Effector CD8-positive, alpha-beta T cell (primary cell): ENCODE data around the gene OTX1.
"Not testable (repeated sequence)": the region's sequence is repeated elsewhere in the genome, so short reads cannot be mapped to it uniquely, and the experiment has no call there.

Experiments
- DNase-seq: peaks from one replicate; lab custom pipeline; 2025; lab: John Stamatoyannopoulos, UW

OTX1 gene

DNA sequence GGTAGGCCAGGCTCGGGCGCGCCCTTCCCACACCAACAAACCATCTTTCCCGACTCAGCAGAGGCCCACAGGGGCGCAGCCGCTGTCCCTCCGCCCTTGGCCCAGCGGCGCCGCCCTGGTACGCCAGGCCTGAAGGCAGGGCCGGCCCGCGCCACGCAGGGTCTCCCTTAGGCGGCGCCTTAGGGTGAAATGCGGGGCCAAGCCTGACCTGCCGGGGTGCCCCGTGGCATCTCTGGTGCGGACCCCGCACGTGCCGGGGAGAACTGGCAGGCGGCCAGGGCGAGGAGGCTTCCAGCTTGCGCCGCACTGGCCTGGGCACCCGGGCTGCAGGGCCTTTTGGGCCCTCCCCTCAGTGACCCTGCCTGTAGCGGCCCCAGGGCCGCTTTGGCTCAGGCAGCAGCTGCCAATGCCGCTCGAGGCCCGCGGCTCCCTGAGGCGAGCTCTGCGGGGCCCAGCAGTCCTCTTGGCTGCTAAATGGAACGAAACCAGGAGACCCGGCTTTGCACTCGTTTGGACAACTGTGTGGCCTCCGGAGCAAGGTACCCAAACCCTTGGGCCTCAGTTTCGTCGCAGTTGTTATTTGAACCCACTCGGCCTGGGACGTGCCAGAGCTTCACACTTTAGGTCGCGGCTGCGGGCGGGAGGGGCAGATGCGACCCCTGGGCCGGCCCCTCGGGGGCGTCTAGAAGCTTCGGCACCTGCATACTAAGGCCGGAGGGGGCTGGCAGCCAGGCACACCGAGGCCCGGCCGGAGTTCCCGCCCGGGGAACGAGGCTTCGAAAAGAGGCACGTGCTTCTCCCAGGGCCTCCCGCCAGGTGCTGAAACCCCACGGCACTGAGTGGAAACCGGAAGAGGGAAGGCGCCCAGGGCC is 8.5 kb downstream of the OTX1 start:
- DNase-seq = no peak

DNA sequence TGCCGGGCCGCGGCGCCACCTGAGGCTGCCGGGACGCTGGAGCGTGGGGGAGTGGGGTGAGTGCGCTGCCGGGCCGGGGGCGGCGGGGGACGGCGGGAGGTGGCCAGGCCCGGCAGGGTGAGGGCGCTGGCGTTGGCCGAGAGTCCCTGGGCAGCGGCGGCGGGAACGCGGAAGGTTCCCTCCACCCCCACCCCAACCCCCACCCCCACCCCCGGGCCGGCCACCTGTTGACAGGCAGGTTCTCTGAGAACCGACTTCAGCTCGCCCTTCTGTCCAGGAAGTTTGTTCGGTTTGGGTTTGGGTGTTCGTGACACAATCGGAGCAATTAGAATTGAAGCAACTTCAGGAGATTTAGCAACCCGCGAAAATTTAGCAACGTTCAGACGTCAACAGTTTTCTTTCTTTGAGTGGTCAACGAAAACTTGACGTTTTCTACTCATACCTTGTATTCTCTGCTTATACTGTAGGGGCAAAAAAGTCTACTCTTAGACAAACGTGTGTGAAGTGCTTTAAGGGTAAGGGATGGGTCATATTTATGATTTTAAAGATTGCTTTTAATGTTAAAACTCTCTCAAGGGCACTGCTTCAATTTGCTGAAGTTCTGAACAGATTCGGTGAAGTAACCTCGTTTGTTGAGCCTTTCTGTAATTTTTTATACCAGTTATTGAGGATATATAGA is 9.3 kb downstream of the OTX1 start:
- DNase-seq = no peak

DNA sequence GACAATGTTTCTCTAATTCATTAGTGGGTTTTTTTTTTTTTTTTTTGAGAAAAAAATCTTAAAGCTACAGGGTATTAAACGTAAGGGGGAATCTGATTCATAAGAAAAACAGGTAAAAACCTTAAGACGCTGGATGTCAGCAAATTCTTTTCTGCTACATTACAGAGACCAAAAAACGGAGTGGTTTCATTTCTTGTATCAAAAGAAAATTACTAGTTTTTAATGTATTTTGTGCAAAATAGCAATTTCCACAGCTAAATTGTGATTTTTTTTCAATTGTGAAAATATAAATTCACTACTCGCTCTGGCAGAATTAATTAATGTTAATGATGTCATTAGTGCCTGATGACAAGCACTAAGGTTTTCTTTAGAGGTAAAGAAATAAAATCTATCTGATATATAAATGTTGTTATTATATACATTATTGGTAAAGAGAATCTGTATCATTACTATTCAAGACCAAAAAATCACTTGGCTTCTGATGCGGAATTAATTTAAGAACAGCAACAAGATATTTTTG is 9.9 kb downstream of the OTX1 start:
- DNase-seq = no peak

DNA sequence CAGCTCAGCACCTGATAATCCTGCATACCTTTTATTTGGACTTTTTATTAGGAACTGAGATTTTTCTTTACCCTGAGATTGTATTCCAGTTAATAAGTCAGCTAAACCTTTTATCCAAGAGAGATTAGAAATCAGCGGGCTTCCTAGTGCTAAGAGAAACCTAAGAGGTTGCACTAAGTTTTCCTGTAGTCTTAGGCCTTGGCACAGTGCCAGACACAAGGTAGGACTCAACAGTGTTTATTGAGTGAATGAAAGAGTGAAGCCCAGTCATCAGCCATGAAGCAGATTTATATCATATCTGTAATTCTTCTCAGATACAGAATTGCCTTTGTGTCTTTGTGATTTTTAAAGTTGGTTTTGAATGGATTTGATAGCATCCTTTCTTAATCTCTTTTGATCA is 13.6 kb downstream of the OTX1 start:
- no peak for DNase-seq

DNA sequence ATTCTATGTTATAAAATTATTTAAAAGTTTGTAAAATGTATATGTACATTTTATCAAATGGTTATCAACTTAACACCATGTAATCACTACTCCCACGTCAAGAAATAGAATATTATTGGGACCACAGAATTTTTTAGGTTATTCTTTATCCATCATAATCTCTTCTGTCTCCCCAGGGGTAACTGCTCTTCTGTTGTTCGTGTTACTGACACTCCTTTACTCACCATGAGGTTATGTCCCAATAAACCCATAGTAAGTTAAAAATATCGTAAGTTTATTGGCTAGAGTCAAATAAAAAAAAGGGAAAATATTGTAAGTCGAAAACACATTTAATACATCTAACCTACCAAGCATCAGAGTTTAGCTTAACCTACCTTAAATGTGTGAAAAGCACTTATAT is 14.0 kb downstream of the OTX1 start:
- DNase-seq = no peak

DNA sequence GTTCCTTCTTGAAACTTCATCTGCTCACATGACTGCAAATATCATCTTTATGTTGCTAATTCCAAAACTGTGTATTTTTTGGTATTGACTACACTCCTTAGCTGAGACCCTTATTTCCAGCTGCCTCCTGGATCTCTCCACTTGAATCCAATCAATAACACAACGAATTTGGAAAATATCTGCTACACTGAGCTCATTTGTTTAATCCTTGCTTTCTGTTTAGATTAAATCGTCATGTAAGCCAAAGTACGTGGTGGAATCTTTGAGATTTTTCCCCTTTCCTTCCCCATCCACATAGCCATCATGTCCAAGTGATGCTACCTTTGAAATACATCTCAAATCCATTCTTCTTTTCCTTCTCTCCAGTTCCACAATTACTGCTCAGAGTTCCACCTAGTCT is 15.6 kb downstream of the OTX1 start:
- no peak for DNase-seq

DNA sequence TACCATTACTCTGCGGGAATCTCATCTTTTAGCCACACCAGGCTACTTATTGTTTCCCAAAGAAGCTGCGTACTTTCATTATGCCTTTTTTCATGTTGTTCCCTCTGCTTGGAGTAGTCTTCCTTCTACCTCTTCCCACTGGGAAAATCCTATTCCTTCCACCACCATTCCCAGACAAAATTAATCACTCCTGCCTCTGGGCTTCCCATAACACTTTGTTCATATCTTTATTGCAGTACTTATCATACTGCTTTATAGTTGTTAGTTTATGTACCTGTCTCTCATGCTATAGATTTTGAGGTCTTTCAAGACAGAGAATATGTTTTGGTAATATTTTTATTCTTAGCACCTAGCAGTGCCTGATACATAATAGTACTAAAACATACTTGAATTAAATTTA is 16.2 kb downstream of the OTX1 start:
- no peak for DNase-seq

DNA sequence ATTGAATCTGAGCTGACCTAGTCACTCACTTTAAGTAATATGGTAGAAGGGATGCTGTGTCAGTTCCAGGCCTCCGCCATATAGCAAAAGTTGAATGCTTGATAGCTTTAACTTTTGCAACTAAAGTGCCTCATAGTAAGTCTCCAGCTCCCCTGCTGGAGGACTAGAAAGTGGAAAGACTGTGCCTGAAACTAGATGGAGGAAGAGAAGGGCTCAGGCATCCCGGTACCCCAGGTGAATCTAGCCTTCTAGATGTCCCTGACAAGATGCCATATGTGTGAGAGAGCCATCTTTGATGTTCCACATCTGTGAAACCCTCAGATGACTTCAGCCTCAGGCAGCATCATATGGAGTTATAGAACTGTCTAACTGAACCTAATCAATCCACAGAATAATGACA is 21.0 kb downstream of the OTX1 start:
- no peak for DNase-seq

DNA sequence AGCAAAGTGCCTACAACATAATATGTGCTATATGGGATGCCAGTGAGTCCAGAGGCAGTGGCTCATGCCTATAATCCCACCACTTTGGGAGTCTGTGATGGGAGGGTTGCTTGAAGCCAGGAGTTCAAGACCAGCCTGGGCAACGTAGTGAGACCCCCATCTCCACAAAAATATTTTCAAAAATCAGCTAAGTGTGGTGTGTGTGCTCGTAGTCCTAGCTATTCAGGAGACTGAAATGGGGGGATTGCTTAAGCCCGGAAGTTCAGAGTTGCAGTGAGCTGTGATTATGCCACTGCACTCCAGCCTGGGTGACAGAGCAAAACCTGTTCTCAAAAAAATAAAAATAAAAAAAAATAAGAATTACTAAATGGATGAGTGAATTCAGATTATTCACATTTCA is 23.4 kb downstream of the OTX1 start:
- no peak for DNase-seq

DNA sequence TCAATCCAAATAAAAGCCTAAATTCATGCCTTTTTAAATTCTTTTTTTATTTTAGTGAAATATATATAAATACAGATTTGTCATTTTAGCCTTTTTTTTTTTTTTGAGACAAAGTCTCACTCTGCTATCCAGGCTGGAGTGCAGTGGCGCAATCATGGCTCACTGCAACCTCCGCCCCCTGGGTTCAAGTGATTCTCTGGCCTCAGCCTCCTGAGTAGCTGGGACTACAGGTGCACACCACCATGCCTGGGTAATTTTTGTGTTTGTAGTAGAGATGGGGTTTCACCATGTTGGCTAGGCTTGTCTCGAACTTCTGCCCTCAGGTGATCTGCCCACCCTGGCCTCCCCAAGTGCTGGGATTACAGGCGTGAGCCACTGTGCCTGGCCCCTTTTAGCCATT is 23.8 kb downstream of the OTX1 start:
- not testable (repeated sequence) for DNase-seq

DNA sequence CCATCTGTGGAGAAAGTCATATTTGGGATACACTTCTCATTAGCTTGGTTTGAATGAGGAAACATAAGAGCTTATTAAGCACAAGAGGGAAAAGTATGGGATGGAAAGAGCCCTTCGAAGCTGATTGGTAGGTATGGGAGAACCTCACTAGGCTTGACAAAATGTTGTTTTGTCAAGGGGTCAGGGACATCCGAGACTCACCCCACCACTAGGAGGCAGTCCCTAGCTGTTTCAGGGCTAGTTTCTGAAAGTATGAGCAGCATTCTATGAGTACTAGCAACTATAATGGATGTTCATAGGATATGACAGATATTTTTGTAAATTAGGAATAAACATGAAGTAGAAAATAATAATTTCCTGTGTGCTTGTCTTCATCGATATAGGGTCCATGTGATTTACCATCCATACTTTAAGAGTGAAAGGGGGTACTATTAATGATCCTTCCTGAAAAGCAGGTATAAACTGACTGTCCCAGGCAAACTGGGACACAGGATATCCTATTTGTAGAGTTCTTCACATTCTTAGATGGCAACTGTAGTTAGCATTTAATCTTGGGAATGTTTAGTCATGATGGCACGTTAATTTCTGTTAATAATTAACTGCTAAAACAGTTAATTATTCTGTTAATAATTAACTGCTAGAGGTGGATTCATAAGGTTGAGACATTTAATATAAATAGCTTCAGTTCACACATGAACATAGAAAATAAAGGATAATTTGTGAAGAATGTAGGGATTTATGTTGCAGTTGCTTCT is 28.4 kb downstream of the OTX1 start:
- DNase-seq = no peak

DNA sequence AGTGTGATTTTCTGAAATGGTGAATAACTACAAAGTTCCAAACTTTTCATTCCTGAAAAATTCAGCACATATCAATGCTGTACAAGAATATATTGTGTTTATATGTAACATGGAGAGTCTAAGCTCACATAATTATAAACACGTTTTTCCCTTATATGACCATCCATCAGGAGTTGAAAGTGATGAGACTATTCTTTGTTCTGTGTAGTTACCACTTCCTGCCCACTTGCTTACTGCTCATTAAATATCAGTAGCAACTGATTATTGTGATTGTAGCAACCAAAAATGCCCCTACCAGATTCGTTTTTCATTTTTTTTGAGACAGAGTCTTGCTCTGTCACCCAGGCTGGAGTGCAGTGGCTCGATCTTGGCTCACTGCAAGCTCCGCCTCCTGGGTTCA is 30.8 kb downstream of the OTX1 start:
- DNase-seq = no peak

DNA sequence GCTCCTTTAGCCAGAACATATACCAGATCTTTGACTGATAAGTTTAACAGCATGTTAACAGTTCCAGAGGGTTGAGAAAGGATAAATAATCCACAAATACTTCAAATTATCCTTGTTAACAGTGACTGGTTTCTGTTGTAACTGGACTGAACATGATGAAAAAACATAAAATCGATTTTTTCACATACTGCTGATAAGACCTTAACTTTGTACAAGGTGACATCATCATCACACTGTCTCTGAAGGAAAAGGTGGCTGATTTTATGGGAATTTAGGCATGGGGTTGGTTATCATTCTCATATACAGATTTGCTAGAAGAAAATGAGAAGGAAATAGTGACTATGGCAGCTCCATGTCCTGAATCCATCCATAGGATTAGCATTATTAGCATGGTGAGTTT is 36.1 kb downstream of the OTX1 start:
- no peak for DNase-seq

DNA sequence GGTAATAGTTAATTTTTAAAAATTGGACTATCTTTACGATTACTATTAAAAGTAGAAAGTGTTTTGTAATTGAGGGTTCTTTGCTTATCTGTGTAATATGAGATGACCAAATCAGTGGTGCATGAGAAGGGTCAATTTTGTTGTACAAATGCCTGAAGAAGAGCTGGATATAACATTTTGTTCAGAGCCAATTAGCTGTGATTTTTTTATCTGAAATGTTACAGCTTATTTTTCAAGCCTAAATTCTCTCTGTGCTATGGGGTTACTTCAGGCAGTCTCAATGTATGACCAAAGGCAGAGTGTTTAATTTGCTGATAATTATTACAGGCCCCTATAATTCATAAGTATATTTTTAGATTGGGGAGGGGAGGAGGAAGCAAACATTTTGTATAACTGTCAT is 41.8 kb downstream of the OTX1 start:
- no peak for DNase-seq

DNA sequence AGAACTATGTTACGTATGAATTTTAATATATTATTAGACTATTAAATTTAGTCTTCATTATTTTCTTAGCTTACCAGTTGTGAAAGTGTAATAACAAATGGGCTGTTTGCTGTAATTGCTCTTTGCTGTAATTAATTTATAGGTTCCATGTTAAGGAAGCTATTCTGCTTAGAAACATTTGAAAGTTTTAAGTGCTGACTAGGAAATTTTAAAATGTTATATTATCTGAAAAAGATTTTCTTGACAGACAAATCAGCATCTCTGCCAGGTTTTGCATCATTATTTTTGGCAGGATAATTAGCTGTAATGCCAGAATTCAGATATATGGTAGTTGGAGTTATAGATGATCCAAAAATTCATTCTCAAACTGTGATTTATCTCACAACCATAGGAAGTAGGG is 42.2 kb downstream of the OTX1 start:
- no peak for DNase-seq

DNA sequence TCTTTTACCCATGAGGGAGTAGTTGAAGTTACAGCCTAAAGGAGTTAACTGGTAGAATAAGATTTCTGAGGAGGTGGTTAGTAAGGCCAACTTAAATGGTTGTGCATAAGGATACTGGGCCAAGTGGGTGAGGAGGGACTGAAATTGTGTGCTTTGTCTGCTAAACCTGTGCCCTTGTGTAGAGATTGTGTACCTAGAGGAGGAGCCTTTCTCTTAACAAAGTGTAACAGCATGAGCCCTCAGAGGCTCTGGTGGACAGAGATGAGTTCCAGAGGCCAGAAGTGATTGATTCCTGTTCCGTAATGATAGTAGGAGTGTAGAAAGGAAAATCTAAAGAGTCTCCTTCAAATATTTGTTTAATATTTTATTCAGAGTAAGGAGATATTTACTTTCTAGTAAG is 42.9 kb downstream of the OTX1 start:
- no peak for DNase-seq

DNA sequence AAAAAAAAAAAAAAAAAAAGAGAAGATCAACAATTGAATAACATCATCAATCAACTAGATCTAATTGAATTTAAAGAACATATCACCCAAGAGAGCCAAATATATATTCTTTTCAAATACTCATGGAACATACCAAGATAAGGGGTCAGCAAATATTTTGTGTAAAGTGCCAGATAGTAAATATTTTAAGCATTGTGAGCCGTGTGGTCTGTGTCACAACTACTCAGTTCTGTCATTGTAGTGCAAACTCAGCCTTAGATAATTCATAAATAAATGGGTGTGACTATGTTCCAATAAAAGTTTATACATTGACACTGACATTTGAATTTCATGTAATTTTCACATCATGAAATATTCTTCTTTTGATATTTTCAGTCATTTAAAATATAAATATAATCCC is 45.9 kb downstream of the OTX1 start:
- DNase-seq = no peak

DNA sequence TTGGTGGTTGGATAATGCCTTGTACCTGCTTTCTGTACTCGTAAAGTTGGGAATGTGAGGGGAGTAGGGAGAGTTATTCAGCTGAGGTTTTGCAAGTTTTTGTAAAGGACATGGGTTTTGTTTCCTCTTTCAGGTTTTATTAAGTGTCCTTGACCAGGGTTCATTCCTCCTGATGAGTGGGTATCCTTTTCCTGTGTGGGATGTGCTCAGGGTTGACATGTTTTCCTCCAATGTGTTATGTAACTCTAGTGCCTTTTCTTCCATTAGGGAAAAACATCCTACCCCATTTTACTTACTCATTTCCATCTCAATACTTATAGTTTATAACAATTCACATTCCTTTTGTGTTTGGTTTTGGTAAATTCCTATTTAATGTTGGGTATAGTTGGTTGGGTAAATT is 48.4 kb downstream of the OTX1 start:
- DNase-seq = no peak

DNA sequence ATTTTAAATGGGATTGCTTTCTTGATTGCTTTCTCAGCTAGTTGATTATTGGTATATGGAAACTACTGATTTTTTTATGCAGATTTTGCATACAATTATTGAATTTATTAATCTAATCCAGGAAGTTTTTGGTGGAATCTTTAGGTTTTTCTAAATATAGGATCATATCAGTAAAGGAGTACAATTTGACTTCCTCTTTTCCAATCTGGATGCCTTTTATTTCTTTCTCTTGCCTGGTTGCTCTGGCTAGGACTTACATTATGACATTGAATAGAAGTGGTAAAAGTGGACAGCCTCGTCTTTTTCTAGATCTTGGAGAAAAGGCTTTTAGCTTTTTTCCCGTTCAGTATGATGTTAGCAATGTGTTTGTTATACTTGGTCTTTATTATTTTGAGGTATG is 51.3 kb downstream of the OTX1 start:
- DNase-seq = no peak

DNA sequence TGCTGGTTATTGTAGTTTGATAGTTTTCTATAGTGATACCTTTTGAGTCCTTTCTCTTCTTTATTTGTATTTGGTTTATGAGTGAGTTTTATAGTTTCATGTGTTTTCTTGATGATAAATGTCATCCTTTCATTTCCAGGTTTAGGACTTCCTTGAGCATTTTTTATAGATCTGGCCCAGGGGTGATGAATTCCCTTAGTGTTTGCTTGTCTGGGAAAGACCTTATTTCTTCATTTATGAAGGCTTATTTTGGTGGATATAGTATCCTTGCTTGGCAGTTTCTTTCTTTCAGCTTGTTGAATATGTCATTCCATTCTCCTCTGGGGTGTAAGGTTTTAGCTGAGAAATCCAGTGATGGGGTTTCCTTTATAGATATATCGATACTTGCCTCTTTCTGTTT is 53.9 kb downstream of the OTX1 start:
- DNase-seq = no peak
